GM12878 (cell line): Measurements from ENCODE around the gene SMIM22. TPM values are rescaled to one million over a fixed set of nuclear protein-coding genes. Genes with fewer than 3 reads are reported as not detected.

Experiments used
- ATF2 ChIP-seq: IDR thresholded peaks from 2 replicates; pipeline ENCODE4 v1.6.1; 2012; ENCODE audit warnings: low read length, inconsistent platforms
- BCL11A ChIP-seq: IDR thresholded peaks from 2 replicates; pipeline ENCODE4 v1.6.1; 2011; ENCODE audit warnings: low read depth, low read length
- BHLHE40 ChIP-seq, 2 experiments: fragments of 450-650 bp in 1 of 2; IDR thresholded peaks; 2 replicates each; pipeline ENCODE4 v1.6.1; 2011 to 2017; ENCODE audit warnings: low read depth in 2 of 2, borderline replicate concordance in 1 of 2, improper control_type of control experiment in 1 of 2, low read length in 1 of 2, mild to moderate bottlenecking in 1 of 2
- E2F4 ChIP-seq: IDR thresholded peaks from 2 replicates; pipeline ENCODE4 v1.6.1; 2012; ENCODE audit warnings: low read depth, low read length, improper control_type of control experiment
- EP300 ChIP-seq, 2 experiments: fragments of 150-350 bp in 1 of 2; IDR thresholded peaks; 2 replicates each; pipeline ENCODE4 v1.6.1; 2011 to 2012; ENCODE audit warnings: low read depth in 2 of 2, low read length in 2 of 2, borderline replicate concordance in 1 of 2, improper control_type of control experiment in 1 of 2, inconsistent platforms in 1 of 2; ENCODE audit not compliant: control insufficient read depth in 1 of 2
- IRF3 ChIP-seq: fragments of 450-650 bp; IDR thresholded peaks from 2 replicates; pipeline ENCODE4 v1.6.1; 2014; ENCODE audit warnings: mild to moderate bottlenecking
- KLF5 ChIP-seq: fragments of 450-650 bp; IDR thresholded peaks from 2 replicates; pipeline ENCODE4 v1.6.1; 2014; ENCODE audit warnings: mild to moderate bottlenecking; ENCODE audit not compliant: partially characterized antibody
- NBN ChIP-seq: fragments of 450-650 bp; IDR thresholded peaks from 2 replicates; pipeline ENCODE4 v1.6.1; 2016
- NFIC ChIP-seq: IDR thresholded peaks from 2 replicates; pipeline ENCODE4 v1.6.1; 2012; ENCODE audit warnings: low read depth, mild to moderate bottlenecking, inconsistent platforms, low read length, moderate library complexity
- NFYB ChIP-seq: IDR thresholded peaks from 2 replicates; pipeline ENCODE4 v1.6.1; 2011; ENCODE audit warnings: low read depth, mild to moderate bottlenecking, low read length, improper control_type of control experiment, moderate library complexity; ENCODE audit not compliant: insufficient read depth
- NR2F1 ChIP-seq: fragments of 450-650 bp; conservative IDR thresholded peaks from 2 replicates; pipeline ENCODE4 v1.6.1; 2017; ENCODE audit warnings: mild to moderate bottlenecking
- RB1 ChIP-seq: fragments of 450-650 bp; formaldehyde crosslinking; IDR thresholded peaks from 2 replicates; pipeline ENCODE4 v1.6.1; 2017; ENCODE audit warnings: mild to moderate bottlenecking, borderline replicate concordance
- RBBP5 ChIP-seq: fragments of 200-600 bp; sonication (generic); conservative IDR thresholded peaks from 2 replicates; pipeline ENCODE4 v1.6.1; 2016
- RFX5 ChIP-seq: IDR thresholded peaks from 2 replicates; pipeline ENCODE4 v1.6.1; 2011; ENCODE audit warnings: low read depth, low read length, improper control_type of control experiment
- SIN3A ChIP-seq: IDR thresholded peaks from 2 replicates; pipeline ENCODE4 v1.6.1; 2012; ENCODE audit warnings: low read depth, low read length, improper control_type of control experiment
- SIX5 ChIP-seq: IDR thresholded peaks from 2 replicates; pipeline ENCODE4 v1.6.1; 2011; ENCODE audit warnings: mild to moderate bottlenecking, low read depth, low read length, moderate library complexity; ENCODE audit not compliant: severe bottlenecking
- SREBF2 ChIP-seq: IDR thresholded peaks from 2 replicates; pipeline ENCODE4 v1.6.1; 2012; ENCODE audit warnings: mild to moderate bottlenecking, low read length
- TCF7 ChIP-seq: IDR thresholded peaks from 2 replicates; pipeline ENCODE4 v1.6.1; 2014; ENCODE audit warnings: antibody characterized with exemption, borderline replicate concordance
- USF1 ChIP-seq: IDR thresholded peaks from 2 replicates; pipeline ENCODE4 v1.6.1; 2011; ENCODE audit warnings: borderline replicate concordance, low read depth, mild to moderate bottlenecking, moderate library complexity, mixed read lengths, low read length; ENCODE audit not compliant: insufficient read depth; ENCODE audit errors: extremely low read length
- YBX1 ChIP-seq: fragments of 450-650 bp; IDR thresholded peaks from 2 replicates; pipeline ENCODE4 v1.6.1; 2016; ENCODE audit warnings: antibody characterized with exemption
- ZBTB40 ChIP-seq: fragments of 450-650 bp; IDR thresholded peaks from 2 replicates; pipeline ENCODE4 v1.6.1; 2016; ENCODE audit warnings: mild to moderate bottlenecking, moderate library complexity, borderline replicate concordance
- ZSCAN29 ChIP-seq: fragments of 450-650 bp; IDR thresholded peaks from 2 replicates; pipeline ENCODE4 v1.6.1; 2017; ENCODE audit warnings: mild to moderate bottlenecking, moderate library complexity
- polyA plus RNA-seq, 11 experiments: library from polyadenylated mRNA; depleted of rRNA in 4 of 11; unstranded in 6 of 11; stranded (reverse) in 5 of 11; fragments of >200 nt; fragmentation: Nextera tagmentation in 4 of 11; fragmentation: Illumina TruSeq in 1 of 11; extraction: Ambion mirVana in 4 of 11; extraction: Trizol in 1 of 11; gene quantifications; 1 replicate in 1 of 11; 2 replicates in 10 of 11; pipeline versions ENCODE4 v1.2.1 to v1.2.3, GENCODE V29; 2011 to 2016; ENCODE audit warnings: inconsistent platforms in 2 of 11, missing spikeins in 2 of 11, low read depth in 1 of 11
- total RNA-seq, 4 experiments: library from RNA; depleted of rRNA in 3 of 4; stranded (reverse); fragments of >200 nt in 3 of 4; fragmentation: Illumina TruSeq in 1 of 4; extraction: Trizol in 1 of 4; gene quantifications; 2 replicates each; pipeline versions ENCODE4 v1.2.1 to v1.2.3, GENCODE V29; 2013 to 2021

Gene SMIM22
- total and polyA plus RNA-seq, 10 of the 15 experiments (the other 5 are each of a cell fraction or from before 2014, with no cell fraction given), result 0.83 TPM; not detected in 9

GRCh38 chr16:4766875-4767628, 28.1 kb upstream of the SMIM22 start, which contains the start of gene ZNF500 (continued):
- TF ChIP-seq ATF2 (no peak), SIN3A (peak; percentile 76; the same call in 1 of the 2 replicates), ZSCAN29 (no peak), KLF5 (peak; percentile 51), YBX1 (no peak), EP300 (IDR thresholded peaks at IDR 0.05; ENCODE audit: borderline replicate concordance in 1 of 2, control insufficient read depth in 1 of 2, low read depth in 2 of 2, low read length in 2 of 2) (peak in 1 of 2 experiments; percentile 39; a peak in 1 of 4 replicates), RBBP5 (no peak), IRF3 (peak; percentile 29; the same call in 1 of the 2 replicates), NFYB (peak; percentile 43; the same call in 1 of the 2 replicates), TCF7 (no peak), ZBTB40 (peak; percentile 30; the same call in 1 of the 2 replicates), BCL11A (no peak), E2F4 (no peak), NBN (peak; percentile 58; the same call in 1 of the 2 replicates), RB1 (no peak; the same call in 1 of the 2 replicates), RFX5 (peak; percentile 61; the same call in 1 of the 2 replicates), NFIC (no peak), SIX5 (peak; percentile 90), USF1 (no peak), NR2F1 (peak; percentile 57), BHLHE40 (IDR thresholded peaks at IDR 0.05; ENCODE audit: borderline replicate concordance in 1 of 2, low read depth in 2 of 2, low read length in 1 of 2) (peak; percentile 72 to 92; a peak in 3 of 4 replicates), SREBF2 (no peak)
